RWPE1 (cell line): ENCODE measurements around the gene BUB1B.
"Not testable (repeated sequence)": the region's sequence is repeated elsewhere in the genome, so short reads cannot be mapped to it uniquely, and the experiment has no call there.

ENCODE experiments used
- CTCF ChIA-PET: fragments of 350-600 bp; sonication (Branson Sonifier 250); formaldehyde crosslinking; extraction: SDS; loops from one replicate; lab custom pipeline; 2021; lab: Yijun Ruan, JAX
- POLR2A ChIA-PET: fragments of 400-600 bp; formaldehyde crosslinking; extraction: SDS; loops from one replicate; lab custom pipeline; 2020; ENCODE audit warnings: antibody characterized with exemption; ENCODE audit not compliant: low non-redundant PET; lab: Yijun Ruan, JAX
- DNase-seq: peaks from one replicate; pipeline ENCODE4 v3.0.0; 2012; ENCODE audit warnings: low spot score
- H3K27ac ChIP-seq: fragments of 450-650 bp; 2 replicates; pipeline ENCODE4 v1.5.1; 2017
- CTCF ChIP-seq: fragments of 450-650 bp; conservative IDR thresholded peaks from 2 replicates; pipeline ENCODE4 v1.5.1; 2017; ENCODE audit warnings: low read depth, mild to moderate bottlenecking

The BUB1B gene

GRCh38 chr15:40160689-40161688 lies at the start of gene BUB1B:
TSS of gene BUB1B (plus strand) at chr15:40161069. CDS start at chr15:40161221, 152 bp downstream.
- peak within 1 kb of the TSS; percentile 76 for H3K27ac ChIP-seq
- ChIA-PET POLR2A (no interaction called here), CTCF (interaction anchor here (0.5 to 1.8 kb wide), 5 partner anchors 30 to 273 kb away, joined by 3 to 9 read pairs (median 3); no protein-coding TSS in a partner anchor)
- peak; percentile 97 for DNase-seq
- TF ChIP-seq CTCF: no peak

GRCh38 chr15:40111888-40112287 lies 49.0 kb upstream of the BUB1B start:
- ChIA-PET POLR2A (interaction anchor here (0.6 kb wide), 1 partner anchor 39 kb away, joined by 4 read pairs; no protein-coding TSS in a partner anchor), CTCF (interaction anchor here (0.5 kb wide), 1 partner anchor 45 kb away, joined by 3 read pairs; no protein-coding TSS in a partner anchor)
- DNase-seq: no peak
- H3K27ac ChIP-seq: no peak overlapping the region
- no peak for TF ChIP-seq CTCF

- TF ChIP-seq CTCF: no peak
- DNase-seq: no peak
- ChIA-PET CTCF (interaction anchor here (0.5 to 1.4 kb wide), 2 partner anchors 8 to 44 kb away, joined by 3 to 8 read pairs; no protein-coding TSS in a partner anchor), POLR2A (interaction anchor here (0.6 kb wide), 1 partner anchor 38 kb away, joined by 4 read pairs; no protein-coding TSS in a partner anchor)
- H3K27ac ChIP-seq: no peak overlapping the region
These were observed 48.1 kb upstream of the BUB1B start for GRCh38 chr15:40112789-40113188.

- POLR2A ChIA-PET: interaction anchor here (1.0 kb wide), 1 partner anchor 290 kb away, joined by 3 read pairs; no protein-coding TSS in a partner anchor
- no peak overlapping the region for H3K27ac ChIP-seq
- CTCF ChIA-PET: interaction anchor here (0.6 to 1.6 kb wide), 3 partner anchors 9 to 39 kb away, joined by 3 to 8 read pairs (median 6); no protein-coding TSS in a partner anchor
- DNase-seq: no peak
- no peak for TF ChIP-seq CTCF
These were observed 46.7 kb upstream of the BUB1B start for GRCh38 chr15:40114218-40114617.

GRCh38 chr15:40115106-40115505 lies 45.8 kb upstream of the BUB1B start:
- CTCF ChIA-PET: interaction anchor here (0.6 to 1.6 kb wide), 3 partner anchors 11 to 39 kb away, joined by 3 to 6 read pairs (median 3); no protein-coding TSS in a partner anchor
- POLR2A ChIA-PET, H3K27ac ChIP-seq, DNase-seq: not testable (repeated sequence)

GRCh38 chr15:40115670-40116093 lies 45.2 kb upstream of the BUB1B start:
- DNase-seq: no peak
- ChIA-PET CTCF (interaction anchor here (0.8 to 1.6 kb wide), 2 partner anchors 11 to 14 kb away, joined by 3 to 6 read pairs; no protein-coding TSS in a partner anchor), POLR2A (interaction anchor here (0.6 kb wide), 1 partner anchor 342 kb away, joined by 3 read pairs; no protein-coding TSS in a partner anchor)
- H3K27ac ChIP-seq: peak overlapping the region; percentile 13
- TF ChIP-seq CTCF: no peak
